ENCODE data around the gene DNAH11.

- TF ChIP-seq CTCF (IDR thresholded peaks at IDR 0.05; ENCODE audit: insufficient read depth, low read length) (no peak), GABPA (IDR thresholded peaks at IDR 0.05; ENCODE audit: low read depth) (no peak), POLR2AphosphoS5 (IDR thresholded peaks at IDR 0.05; ENCODE audit: low read depth) (no peak), REST (IDR thresholded peaks at IDR 0.05; ENCODE audit: insufficient replicate concordance, low read depth) (no peak)
Measured at GRCh38 chr7:21718391-21718790, 175.6 kb downstream of the DNAH11 start.
